ENCODE results near the gene MEN1. TPM values are rescaled to one million over a fixed set of nuclear protein-coding genes. Genes with fewer than 3 reads are reported as not detected.

MEN1 gene
- total RNA-seq, 4 donors from 2014 or later = 26.9 to 46.6 (median 36.1) TPM

DNA sequence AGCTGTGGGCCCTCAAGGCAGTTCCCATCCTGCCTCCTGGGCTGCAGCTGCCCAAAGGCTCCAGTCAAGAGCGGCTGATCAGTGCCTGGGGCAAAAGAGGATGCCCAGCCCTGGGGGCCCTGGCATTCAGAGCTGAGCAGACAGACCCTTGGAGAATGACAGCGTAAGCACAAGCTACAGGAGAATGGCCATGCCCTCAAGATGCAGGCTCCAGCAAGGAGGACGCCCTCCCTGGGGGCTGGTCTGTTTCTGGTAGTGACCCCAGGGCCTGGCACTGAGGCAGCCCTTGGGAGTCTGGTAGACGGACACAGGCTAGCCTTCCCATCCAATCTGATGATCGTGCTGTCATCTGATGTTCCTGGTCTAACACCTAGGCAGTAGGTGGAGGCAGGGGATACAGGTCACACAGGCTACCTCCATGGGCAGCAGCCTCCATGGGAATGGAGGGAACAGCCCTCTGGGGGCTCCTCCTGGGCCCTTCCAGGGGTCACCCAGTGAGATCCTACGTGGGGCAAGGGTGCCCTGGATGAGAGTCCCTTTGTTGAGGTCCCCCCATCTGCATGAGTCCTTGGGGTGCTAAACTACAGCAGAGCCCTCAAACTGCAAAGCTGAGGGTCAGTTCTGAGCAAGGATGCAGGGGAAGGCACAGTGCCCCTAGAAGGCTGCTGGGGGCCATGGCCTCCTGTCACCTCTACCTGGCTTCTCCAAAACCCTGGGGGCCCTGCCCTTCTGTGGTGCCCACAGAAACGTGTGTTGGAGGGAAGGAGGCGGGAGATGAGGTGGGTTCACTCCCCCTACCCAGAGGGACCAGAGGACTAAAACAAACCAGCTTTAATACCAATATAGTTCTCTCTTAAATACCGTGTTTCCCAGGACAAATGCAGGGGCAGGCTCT is 21.8 kb downstream of the MEN1 start:
- H3K27ac ChIP-seq = no peak overlapping the region

DNA sequence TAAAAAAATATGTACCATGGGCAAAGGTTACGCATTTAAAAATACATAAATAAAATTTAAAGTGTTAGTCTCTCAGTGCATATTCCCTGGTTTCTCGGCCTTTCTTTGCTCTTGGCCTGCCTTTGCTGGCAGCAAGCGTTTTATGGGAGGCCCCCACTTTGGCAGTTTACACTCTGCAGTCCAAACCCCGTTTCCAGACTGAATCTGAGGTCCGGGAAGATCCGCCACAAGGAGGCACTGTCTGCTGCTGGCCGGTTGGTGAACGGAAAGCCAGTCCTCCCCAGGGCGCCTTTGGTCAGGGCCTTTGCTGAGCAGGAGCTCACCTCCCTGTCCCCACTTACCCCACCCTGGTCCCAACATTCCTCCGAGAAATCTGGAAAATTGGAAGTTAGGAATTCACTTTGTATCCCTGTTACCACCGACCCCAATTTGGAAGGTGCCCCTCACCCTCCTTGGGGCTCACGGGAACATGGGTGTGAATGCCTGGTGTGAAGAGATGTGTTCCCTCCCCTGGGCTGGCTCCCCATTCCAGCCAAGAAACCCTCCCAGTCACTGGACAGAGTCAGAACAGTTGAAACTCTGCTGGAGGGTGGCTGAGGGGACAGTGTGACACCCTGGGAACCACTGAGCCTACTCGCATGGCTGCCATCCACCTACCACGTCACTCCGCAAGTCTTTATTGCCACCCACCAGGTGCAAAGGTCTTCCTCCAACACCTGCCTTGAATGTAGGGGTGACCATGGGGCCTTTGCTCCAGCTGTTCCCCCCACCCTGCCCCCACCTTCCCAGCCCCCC is 22.6 kb downstream of the MEN1 start:
- 47% methylated on average over 15 of the region's 15 CpGs for WGBS
- no peak overlapping the region for H3K27ac ChIP-seq
- peaks cover 23% of the 10 kb centered on the region for H3K36me3 ChIP-seq
- peak in 1 of 2 donors; percentile 76 for TF ChIP-seq CTCF (IDR thresholded peaks at IDR 0.05)
- TF ChIP-seq EP300 (IDR thresholded peaks at IDR 0.05) = no peak
- TF ChIP-seq POLR2AphosphoS5 (IDR thresholded peaks at IDR 0.05) = no peak
- no peak for TF ChIP-seq POLR2A (IDR thresholded peaks at IDR 0.05)
- no peaks in the 10 kb centered on the region for H3K9me3 ChIP-seq
- peak in 1 of 2 donors; percentile 79 for DNase-seq (ENCODE audit: low spot score in 2 of 2)
- no peaks in the 10 kb centered on the region for H3K27me3 ChIP-seq
- no peak overlapping the region for H3K4me3 ChIP-seq
- peaks cover 3% of the 10 kb centered on the region for H3K4me1 ChIP-seq

More for the DNA sequence above, 21.8 kb downstream of the MEN1 start:
- TF ChIP-seq CTCF (IDR thresholded peaks at IDR 0.05) (no peak), EP300 (IDR thresholded peaks at IDR 0.05) (no peak), POLR2A (IDR thresholded peaks at IDR 0.05) (no peak), POLR2AphosphoS5 (IDR thresholded peaks at IDR 0.05) (no peak)
- peaks cover 23% of the 10 kb centered on the region for H3K36me3 ChIP-seq
- no peak overlapping the region for H3K4me3 ChIP-seq
- no peaks in the 10 kb centered on the region for H3K9me3 ChIP-seq
- WGBS = 80% methylated on average over 3 of the region's 9 CpGs
- peaks cover 3% of the 10 kb centered on the region for H3K4me1 ChIP-seq
- H3K27me3 ChIP-seq = no peaks in the 10 kb centered on the region
- no peak for DNase-seq (ENCODE audit: low spot score in 2 of 2)

- H3K36me3 ChIP-seq = peaks cover 16% of the 10 kb centered on the region
- H3K9me3 ChIP-seq = no peaks in the 10 kb centered on the region
- H3K27ac ChIP-seq = no peak overlapping the region
- no peaks in the 10 kb centered on the region for H3K27me3 ChIP-seq
- WGBS = 91% methylated on average over 10 of the region's 10 CpGs
- TF ChIP-seq POLR2AphosphoS5 (IDR thresholded peaks at IDR 0.05) = no peak
- TF ChIP-seq EP300 (IDR thresholded peaks at IDR 0.05) = no peak
- no peak for TF ChIP-seq CTCF (IDR thresholded peaks at IDR 0.05)
- TF ChIP-seq POLR2A (IDR thresholded peaks at IDR 0.05) = no peak
- H3K4me3 ChIP-seq = no peak overlapping the region
- peak in 1 of 2 donors; percentile 56 for DNase-seq (ENCODE audit: low spot score in 2 of 2)
- peaks cover 3% of the 10 kb centered on the region for H3K4me1 ChIP-seq
These were observed 24.0 kb downstream of the MEN1 start for GRCh38 chr11:64786308-64786707.

GRCh38 chr11:64784813-64785581 is 25.4 kb downstream of the MEN1 start:
- TF ChIP-seq EP300 (IDR thresholded peaks at IDR 0.05) = no peak
- no peak for TF ChIP-seq POLR2A (IDR thresholded peaks at IDR 0.05)
- no peak for TF ChIP-seq CTCF (IDR thresholded peaks at IDR 0.05)
- no peak for TF ChIP-seq POLR2AphosphoS5 (IDR thresholded peaks at IDR 0.05)
- 85% methylated on average over 12 of the region's 12 CpGs for WGBS
- Histone ChIP-seq H3K27ac (no peak overlapping the region), H3K9me3 (no peaks in the 10 kb centered on the region), H3K27me3 (no peaks in the 10 kb centered on the region), H3K4me3 (no peak overlapping the region), H3K36me3 (peaks cover 9% of the 10 kb centered on the region), H3K4me1 (peaks cover 3% of the 10 kb centered on the region)
- DNase-seq (ENCODE audit: low spot score in 2 of 2) = no peak
